Activated T-cell treated with anti-CD3 and anti-CD28 coated beads for 24 hours (primary cell): ENCODE results near the gene SPC24.
"Not testable (repeated sequence)": the region's sequence is repeated elsewhere in the genome, so short reads cannot be mapped to it uniquely, and the experiment has no call there.

Source experiments
- DNase-seq: peaks from one replicate; pipeline ENCODE4 v3.0.0-alpha.2; 2020; ENCODE audit warnings: low read depth

The SPC24 gene

GRCh38 chr19:11164879-11165406, 9.4 kb upstream of the SPC24 start:
- no peak for DNase-seq

- no peak for DNase-seq
Measured at GRCh38 chr19:11164296-11164695, 8.7 kb upstream of the SPC24 start.

- DNase-seq, result not testable (repeated sequence)
Measured at GRCh38 chr19:11160440-11160768, 4.8 kb upstream of the SPC24 start.

- DNase-seq, result no peak
Measured at GRCh38 chr19:11159598-11160439, 4.2 kb upstream of the SPC24 start.

- no peak for DNase-seq
Measured at GRCh38 chr19:11154683-11155047, 917 bp downstream of the SPC24 start.

- no peak for DNase-seq
Measured at GRCh38 chr19:11152318-11153062, 3.1 kb downstream of the SPC24 start.

GRCh38 chr19:11151181-11151580, 4.4 kb downstream of the SPC24 start:
- DNase-seq, result no peak

- no peak for DNase-seq
Measured at GRCh38 chr19:11148001-11148400, 7.6 kb downstream of the SPC24 start.

GRCh38 chr19:11145536-11145924, 10.1 kb downstream of the SPC24 start:
- no peak for DNase-seq

GRCh38 chr19:11142528-11143171, 12.9 kb downstream of the SPC24 start:
- no peak for DNase-seq

- no peak for DNase-seq
Measured at GRCh38 chr19:11141937-11142527, 13.6 kb downstream of the SPC24 start.

GRCh38 chr19:11140896-11141295, 14.7 kb downstream of the SPC24 start:
- DNase-seq, result no peak

GRCh38 chr19:11140023-11140538, 15.5 kb downstream of the SPC24 start:
- not testable (repeated sequence) for DNase-seq

- DNase-seq, result no peak
Measured at GRCh38 chr19:11138601-11139300, 16.8 kb downstream of the SPC24 start.

GRCh38 chr19:11137542-11138384, 17.8 kb downstream of the SPC24 start:
- peak; percentile 41 for DNase-seq

GRCh38 chr19:11136400-11137101, 19.0 kb downstream of the SPC24 start:
- no peak for DNase-seq

- DNase-seq, result no peak
Measured at GRCh38 chr19:11131471-11131870, 24.1 kb downstream of the SPC24 start.

- DNase-seq, result peak; percentile 55
Measured at GRCh38 chr19:11130824-11131455, 24.6 kb downstream of the SPC24 start.

GRCh38 chr19:11127905-11128304, 27.7 kb downstream of the SPC24 start:
- no peak for DNase-seq
